H9 (cell line): ENCODE data around the gene MDFIC. TPM values are rescaled to one million over a fixed set of nuclear protein-coding genes. Genes with fewer than 3 reads are reported as not detected.

ENCODE experiments used
- DNase-seq: peaks from one replicate; pipeline ENCODE4 v3.0.0-alpha.2; 2017
- H2AFZ ChIP-seq: one replicate; pipeline ENCODE4 v1.6.1; 2013; ENCODE audit warnings: mild to moderate bottlenecking, low read length, control low read depth, moderate library complexity
- H2AK5ac ChIP-seq: 2 replicates; pipeline ENCODE4 v1.6.1; 2013; ENCODE audit warnings: low read length, control low read depth, mixed read lengths; ENCODE audit not compliant: insufficient read length
- H2BK120ac ChIP-seq: one replicate; pipeline ENCODE4 v1.6.1; 2013; ENCODE audit warnings: low read depth, mild to moderate bottlenecking, low read length, control low read depth, inconsistent platforms; ENCODE audit not compliant: poor library complexity, severe bottlenecking
- H2BK12ac ChIP-seq: 2 replicates; pipeline ENCODE4 v1.6.1; 2013; ENCODE audit warnings: low read length, control low read depth, mixed read lengths, low read depth; ENCODE audit not compliant: insufficient read length
- H2BK15ac ChIP-seq: 2 replicates; pipeline ENCODE4 v1.6.1; 2013; ENCODE audit warnings: low read depth, low read length, control low read depth
- H2BK20ac ChIP-seq: one replicate; pipeline ENCODE4 v1.6.1; 2013; ENCODE audit warnings: low read depth, mild to moderate bottlenecking, low read length, control low read depth, inconsistent platforms; ENCODE audit not compliant: poor library complexity, severe bottlenecking
- H2BK5ac ChIP-seq: 2 replicates; pipeline ENCODE4 v1.6.1; 2013; ENCODE audit warnings: low read length, control low read depth, mixed read lengths; ENCODE audit not compliant: insufficient read length
- H3K14ac ChIP-seq: 2 replicates; pipeline ENCODE4 v1.6.1; 2013; ENCODE audit warnings: low read length, control low read depth; ENCODE audit not compliant: insufficient read depth
- H3K18ac ChIP-seq: 2 replicates; pipeline ENCODE4 v1.6.1; 2013; ENCODE audit warnings: low read depth, mild to moderate bottlenecking, mixed read lengths, low read length, control low read depth; ENCODE audit not compliant: insufficient read length
- H3K23ac ChIP-seq: 2 replicates; pipeline ENCODE4 v1.6.1; 2013; ENCODE audit warnings: low read length, control low read depth, mixed read lengths, low read depth; ENCODE audit not compliant: insufficient read length
- H3K23me2 ChIP-seq: 2 replicates; pipeline ENCODE4 v1.6.1; 2013; ENCODE audit warnings: low read depth, mild to moderate bottlenecking, mixed read lengths, low read length, control low read depth; ENCODE audit not compliant: insufficient read length, poor library complexity, severe bottlenecking
- H3K27ac ChIP-seq: 2 replicates; pipeline ENCODE4 v1.5.1; 2013; ENCODE audit warnings: low read length, control low read depth, mixed read lengths, low read depth; ENCODE audit not compliant: insufficient read length
- H3K27me3 ChIP-seq: 2 replicates; pipeline ENCODE4 v1.6.1; 2013; ENCODE audit warnings: low read length, control low read depth, inconsistent platforms; ENCODE audit not compliant: insufficient read depth
- H3K4ac ChIP-seq: 2 replicates; pipeline ENCODE4 v1.6.1; 2013; ENCODE audit warnings: low read depth, mild to moderate bottlenecking, control low read depth, inconsistent platforms, low read length, moderate library complexity
- H3K4me1 ChIP-seq: 2 replicates; pipeline ENCODE4 v1.6.1; 2013; ENCODE audit warnings: low read length, control low read depth, inconsistent platforms; ENCODE audit not compliant: insufficient read depth
- H3K4me2 ChIP-seq: 2 replicates; pipeline ENCODE4 v1.6.1; 2013; ENCODE audit warnings: low read length, control low read depth, mixed read lengths; ENCODE audit not compliant: insufficient read length, insufficient read depth
- H3K56ac ChIP-seq: 2 replicates; pipeline ENCODE4 v1.6.1; 2013; ENCODE audit warnings: low read depth, mild to moderate bottlenecking, mixed read lengths, low read length, control low read depth; ENCODE audit not compliant: insufficient read length
- H3K79me1 ChIP-seq: 2 replicates; pipeline ENCODE4 v1.6.1; 2013; ENCODE audit warnings: low read depth, mild to moderate bottlenecking, moderate library complexity, low read length, control low read depth, inconsistent platforms; ENCODE audit not compliant: insufficient read depth, poor library complexity, severe bottlenecking
- H3K79me2 ChIP-seq: 2 replicates; pipeline ENCODE4 v1.6.1; 2013; ENCODE audit warnings: low read length, control low read depth, inconsistent platforms; ENCODE audit not compliant: insufficient read depth
- H3K9ac ChIP-seq: 2 replicates; pipeline ENCODE4 v1.6.1; 2013; ENCODE audit warnings: low read length, control low read depth, mixed read lengths; ENCODE audit not compliant: insufficient read length; ENCODE audit errors: extremely low read depth
- H3K9me3 ChIP-seq: one replicate; pipeline ENCODE4 v1.6.1; 2013; ENCODE audit warnings: low read depth, low read length, inconsistent platforms; ENCODE audit not compliant: control insufficient read depth
- H3T11ph ChIP-seq: one replicate; pipeline ENCODE4 v1.6.1; 2013; ENCODE audit warnings: mild to moderate bottlenecking, low read length, control low read depth, inconsistent platforms
- H4K20me1 ChIP-seq: one replicate; pipeline ENCODE4 v1.6.1; 2013; ENCODE audit not compliant: control insufficient read depth, insufficient read length, insufficient read depth
- H4K5ac ChIP-seq: 2 replicates; pipeline ENCODE4 v1.6.1; 2013; ENCODE audit warnings: low read depth, mild to moderate bottlenecking, mixed read lengths, low read length, control low read depth; ENCODE audit not compliant: insufficient read length
- H4K8ac ChIP-seq: replicated peaks from 2 replicates; pipeline ENCODE4 v1.6.1; 2013; ENCODE audit warnings: low read length, control low read depth, mixed read lengths, low read depth; ENCODE audit not compliant: insufficient read length
- H4K91ac ChIP-seq: 2 replicates; pipeline ENCODE4 v1.6.1; 2013; ENCODE audit warnings: low read depth, mild to moderate bottlenecking, moderate library complexity, mixed read lengths, low read length, control low read depth; ENCODE audit not compliant: insufficient read length
- H3K27ac Mint-ChIP-seq, 3 experiments: 2 replicates in 2 of 3; 3 replicates in 1 of 3; pipeline ENCODE4 v1.8.0; 2020 to 2021; ENCODE audit warnings: mixed read lengths in 3 of 3, mild to moderate bottlenecking in 1 of 3, moderate library complexity in 1 of 3
- H3K27me3 Mint-ChIP-seq: 2 replicates; pipeline ENCODE4 v1.8.0; 2021; ENCODE audit warnings: low read depth, mild to moderate bottlenecking, moderate library complexity, mixed read lengths
- H3K36me3 Mint-ChIP-seq, 3 experiments: 2 replicates in 2 of 3; 3 replicates in 1 of 3; pipeline ENCODE4 v1.8.0; 2020 to 2021; ENCODE audit warnings: low read depth in 3 of 3, mixed read lengths in 3 of 3; ENCODE audit not compliant: insufficient read depth in 1 of 3
- H3K4me1 Mint-ChIP-seq, 2 experiments: 2 replicates each; pipeline ENCODE4 v1.8.0; 2020; ENCODE audit warnings: mixed read lengths in 2 of 2
- H3K4me3 Mint-ChIP-seq, 2 experiments: 2 replicates in 1 of 2; 3 replicates in 1 of 2; pipeline ENCODE4 v1.8.0; 2020 to 2021; ENCODE audit warnings: mild to moderate bottlenecking in 2 of 2, mixed read lengths in 2 of 2, moderate library complexity in 1 of 2
- H3K9me3 Mint-ChIP-seq, 2 experiments: 2 replicates in 1 of 2; 3 replicates in 1 of 2; pipeline ENCODE4 v1.8.0; 2020; ENCODE audit warnings: mild to moderate bottlenecking in 2 of 2, mixed read lengths in 2 of 2, moderate library complexity in 1 of 2
- CTCF ChIP-seq: fragments of 200-600 bp; sonication (generic); conservative IDR thresholded peaks from 3 replicates; pipeline ENCODE4 v1.8.0; 2021; ENCODE audit warnings: antibody characterized with exemption, mild to moderate bottlenecking
- WGBS: extraction: QIAGEN DNeasy Blood & Tissue Kit; methylation state at CpG from one replicate; pipeline ENCODE4 v1.1.7; 2013; ENCODE audit warnings: missing lambda C conversion rate, low lambda C conversion rate, mixed read lengths; ENCODE audit not compliant: insufficient read length; ENCODE audit errors: extremely low coverage; 5-methylcytosine and 5-hydroxymethylcytosine counted together
- total RNA-seq: library from RNA; stranded (reverse); gene quantifications from 2 replicates; pipeline ENCODE4 v1.2.1, GENCODE V29; 2021

The MDFIC gene
- total RNA-seq, 1 experiment from 2014 or later = 2.0 TPM

DNA sequence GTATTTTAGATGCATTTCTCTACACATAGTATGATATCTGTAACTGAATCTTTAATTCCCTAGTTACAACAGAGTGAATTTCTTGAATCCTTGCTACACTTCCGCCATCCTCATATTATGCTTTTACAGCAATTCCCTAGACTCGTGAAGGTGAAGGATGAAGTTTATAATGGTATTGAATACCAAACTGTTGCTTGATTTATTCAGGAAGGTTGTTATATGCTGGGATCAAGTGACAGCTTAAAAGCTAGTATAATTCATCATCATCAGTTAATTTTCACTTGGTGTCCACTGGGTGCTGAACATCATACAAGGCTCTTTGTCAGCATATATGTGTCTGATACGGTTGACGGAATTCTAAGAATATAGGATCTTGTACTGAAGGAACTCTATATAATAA is 47.2 kb downstream of the MDFIC start:
- no peak overlapping the region for H3K14ac ChIP-seq
- H2BK120ac ChIP-seq = no peak overlapping the region
- Mint-ChIP-seq H3K4me1 (peaks cover 16 to 17% of the 10 kb centered on the region in 2 experiments), H3K9me3 (no peaks in the 10 kb centered on the region), H3K36me3 (no peaks in the 10 kb centered on the region; a peak in 1 of 7 replicates), H3K4me3 (no peak overlapping the region), H3K27ac (no peak overlapping the region), H3K27me3 (no peaks in the 10 kb centered on the region)
- H2BK12ac ChIP-seq = no peak overlapping the region
- no peak overlapping the region for H3K9ac ChIP-seq
- no peak overlapping the region for H2BK15ac ChIP-seq
- H3K27ac ChIP-seq = no peak overlapping the region
- no peak overlapping the region for H2BK20ac ChIP-seq
- no peak overlapping the region for H3K4me2 ChIP-seq
- H3K56ac ChIP-seq = no peak overlapping the region
- no peaks in the 10 kb centered on the region for H3K79me2 ChIP-seq
- H2AK5ac ChIP-seq = no peak overlapping the region
- H3T11ph ChIP-seq = no peak overlapping the region
- H2BK5ac ChIP-seq = no peak overlapping the region
- no peak for TF ChIP-seq CTCF
- H3K4me1 ChIP-seq = peaks cover 2% of the 10 kb centered on the region; the same call in 1 of the 2 replicates
- H4K8ac ChIP-seq = no peak overlapping the region
- H3K23ac ChIP-seq = no peak overlapping the region
- no peak overlapping the region for H3K18ac ChIP-seq
- no peaks in the 10 kb centered on the region for H3K79me1 ChIP-seq
- H2AFZ ChIP-seq = no peak overlapping the region
- H3K4ac ChIP-seq = no peak overlapping the region
- no peaks in the 10 kb centered on the region for H4K20me1 ChIP-seq
- no CpG with 5 or more reads among the region's 4 CpGs for WGBS
- no peaks in the 10 kb centered on the region for H3K9me3 ChIP-seq
- H3K23me2 ChIP-seq = no peaks in the 10 kb centered on the region
- no peaks in the 10 kb centered on the region for H3K27me3 ChIP-seq
- no peak for DNase-seq
- H4K91ac ChIP-seq = no peak overlapping the region
- no peak overlapping the region for H4K5ac ChIP-seq
